ENCODE data around the gene GPATCH11. TPM values are rescaled to one million over a fixed set of nuclear protein-coding genes. Genes with fewer than 3 reads are reported as not detected.

Gene GPATCH11
- total RNA-seq, 2 donors from 2014 or later, result 12.4 to 17.9 TPM

GRCh38 chr2:37090019-37090477 lies 5.7 kb downstream of the GPATCH11 start:
- no peaks in the 10 kb centered on the region for H3K4me1 Mint-ChIP-seq
- no peaks in the 10 kb centered on the region for H3K27me3 Mint-ChIP-seq
- no peak for ATAC-seq (replicated peaks)
- H3K9me3 Mint-ChIP-seq, result no peaks in the 10 kb centered on the region
- H3K27ac Mint-ChIP-seq, result no peak overlapping the region
- H3K36me3 Mint-ChIP-seq (ENCODE audit: low read depth), result peaks cover 78% of the 10 kb centered on the region
- no peak overlapping the region for H3K4me3 Mint-ChIP-seq

GRCh38 chr2:37091873-37092272 lies 7.6 kb downstream of the GPATCH11 start:
- no peak overlapping the region for H3K27ac Mint-ChIP-seq
- no peaks in the 10 kb centered on the region for H3K9me3 Mint-ChIP-seq
- no peaks in the 10 kb centered on the region for H3K4me1 Mint-ChIP-seq
- ATAC-seq (replicated peaks), result no peak
- no peaks in the 10 kb centered on the region for H3K27me3 Mint-ChIP-seq
- H3K4me3 Mint-ChIP-seq, result no peak overlapping the region
- H3K36me3 Mint-ChIP-seq (ENCODE audit: low read depth), result peaks cover 96% of the 10 kb centered on the region

DNA sequence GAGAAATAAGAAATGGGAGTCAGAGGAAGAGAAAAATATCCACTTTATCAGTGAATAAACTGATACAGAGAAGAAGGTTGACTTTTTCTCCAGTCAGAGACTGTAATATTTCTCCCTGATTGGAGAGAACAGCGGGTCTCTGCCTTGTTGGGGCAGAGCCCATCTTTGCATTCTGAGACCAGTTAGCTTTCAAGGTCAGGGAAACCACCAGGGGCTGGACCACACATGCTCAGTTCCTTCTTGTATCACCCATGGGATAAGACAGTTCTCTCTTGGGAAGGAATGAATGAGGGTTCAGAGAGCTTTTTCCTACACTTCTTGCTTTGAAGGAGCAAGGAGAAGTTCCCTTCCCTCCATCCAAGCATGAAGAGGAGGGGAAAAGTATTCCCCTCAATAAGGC lies 12.2 kb downstream of the GPATCH11 start:
- no peaks in the 10 kb centered on the region for H3K4me1 Mint-ChIP-seq
- H3K4me3 Mint-ChIP-seq, result no peak overlapping the region
- H3K27me3 Mint-ChIP-seq, result no peaks in the 10 kb centered on the region
- ATAC-seq (replicated peaks), result no peak
- H3K9me3 Mint-ChIP-seq, result no peaks in the 10 kb centered on the region
- H3K36me3 Mint-ChIP-seq (ENCODE audit: low read depth), result peaks cover 86% of the 10 kb centered on the region
- peak overlapping the region; percentile 20 for H3K27ac Mint-ChIP-seq

DNA sequence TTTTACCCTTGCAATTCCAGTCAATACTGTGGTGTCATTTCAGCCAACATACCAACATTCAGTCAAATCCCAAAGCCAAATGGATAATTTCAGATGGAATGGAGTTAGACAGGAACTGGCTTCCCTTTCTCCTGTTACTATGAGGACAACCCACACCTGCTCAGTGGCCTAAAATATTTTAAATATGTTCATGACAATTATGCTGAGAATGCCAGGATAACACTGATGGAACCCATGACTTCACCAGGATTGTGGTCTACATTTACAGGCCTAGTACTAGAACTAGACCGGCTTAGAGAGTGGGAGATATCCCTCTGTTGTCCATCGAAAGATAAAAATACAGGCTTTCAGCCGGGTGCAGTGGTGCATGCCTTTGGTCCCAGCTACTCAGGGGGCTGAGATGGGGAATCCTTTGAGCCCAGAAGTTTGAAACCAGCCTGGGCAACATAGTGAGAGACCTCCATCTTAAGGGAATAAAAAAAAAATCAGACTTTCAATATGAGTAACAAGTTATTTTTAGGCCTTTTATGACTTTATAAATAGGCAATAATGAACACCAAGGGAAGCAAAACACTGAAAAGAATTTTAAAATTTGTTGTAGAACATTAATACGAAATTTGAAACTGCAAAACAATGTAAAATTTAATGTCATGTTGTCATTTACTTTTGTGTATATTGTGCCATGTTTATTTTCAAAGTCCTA lies 14.2 kb downstream of the GPATCH11 start:
- Mint-ChIP-seq H3K27ac (no peak overlapping the region), H3K4me1 (no peaks in the 10 kb centered on the region)

GRCh38 chr2:37100054-37100453 lies 15.7 kb downstream of the GPATCH11 start:
- Mint-ChIP-seq H3K4me3 (no peak overlapping the region), H3K27me3 (no peaks in the 10 kb centered on the region), H3K4me1 (no peaks in the 10 kb centered on the region), H3K9me3 (no peaks in the 10 kb centered on the region), H3K36me3 (ENCODE audit: low read depth) (peaks cover 75% of the 10 kb centered on the region), H3K27ac (no peak overlapping the region)
- no peak for ATAC-seq (replicated peaks)

More for the DNA sequence above, 14.2 kb downstream of the GPATCH11 start:
- Mint-ChIP-seq H3K36me3 (ENCODE audit: low read depth) (peaks cover 78% of the 10 kb centered on the region), H3K27me3 (no peaks in the 10 kb centered on the region), H3K4me3 (no peak overlapping the region), H3K9me3 (no peaks in the 10 kb centered on the region)
- ATAC-seq (replicated peaks), result no peak

DNA sequence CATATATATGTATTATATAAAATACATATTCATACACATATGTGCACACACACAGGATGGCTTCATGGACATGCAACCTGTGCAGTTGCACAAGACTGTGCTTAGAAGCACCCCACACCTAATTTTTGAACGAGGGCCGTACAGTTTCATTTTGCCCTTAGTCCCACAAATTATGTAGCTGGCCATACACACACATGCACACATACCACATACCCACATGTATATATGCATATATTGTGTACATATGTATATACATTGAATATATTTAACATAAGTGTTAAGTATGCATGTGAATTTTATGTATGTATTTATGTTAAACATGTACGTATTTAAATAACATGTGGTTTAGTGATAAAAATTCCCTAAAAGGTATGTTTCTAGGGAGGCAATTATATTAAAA lies 18.3 kb downstream of the GPATCH11 start:
- H3K27ac Mint-ChIP-seq, result no peak overlapping the region
- H3K36me3 Mint-ChIP-seq (ENCODE audit: low read depth), result peaks cover 75% of the 10 kb centered on the region
- H3K4me3 Mint-ChIP-seq, result no peak overlapping the region
- no peaks in the 10 kb centered on the region for H3K27me3 Mint-ChIP-seq
- no peaks in the 10 kb centered on the region for H3K9me3 Mint-ChIP-seq
- H3K4me1 Mint-ChIP-seq, result no peaks in the 10 kb centered on the region
- ATAC-seq (replicated peaks), result no peak

DNA sequence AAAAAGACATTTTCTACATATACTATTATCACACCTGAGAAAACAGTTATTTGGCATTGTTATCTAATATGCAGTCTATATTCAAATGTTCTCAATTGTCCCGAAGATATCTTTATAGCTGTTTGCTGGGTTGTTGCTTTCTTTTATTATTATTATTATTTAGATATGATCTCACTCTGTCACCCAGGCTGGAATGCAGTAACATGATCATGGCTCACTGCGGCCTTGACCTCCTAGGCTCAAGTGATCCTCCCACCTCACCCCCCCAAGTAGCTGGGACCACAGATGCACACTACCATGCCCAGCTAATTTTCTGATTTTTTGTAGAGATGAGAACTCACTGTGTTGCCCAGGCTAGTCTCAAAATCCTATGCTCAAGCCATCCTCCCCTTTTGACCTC lies 19.9 kb downstream of the GPATCH11 start:
- Mint-ChIP-seq H3K27me3 (no peaks in the 10 kb centered on the region), H3K27ac (no peak overlapping the region), H3K36me3 (ENCODE audit: low read depth) (peaks cover 87% of the 10 kb centered on the region), H3K4me1 (no peaks in the 10 kb centered on the region), H3K4me3 (no peak overlapping the region), H3K9me3 (no peaks in the 10 kb centered on the region)
- ATAC-seq (replicated peaks), result no peak

DNA sequence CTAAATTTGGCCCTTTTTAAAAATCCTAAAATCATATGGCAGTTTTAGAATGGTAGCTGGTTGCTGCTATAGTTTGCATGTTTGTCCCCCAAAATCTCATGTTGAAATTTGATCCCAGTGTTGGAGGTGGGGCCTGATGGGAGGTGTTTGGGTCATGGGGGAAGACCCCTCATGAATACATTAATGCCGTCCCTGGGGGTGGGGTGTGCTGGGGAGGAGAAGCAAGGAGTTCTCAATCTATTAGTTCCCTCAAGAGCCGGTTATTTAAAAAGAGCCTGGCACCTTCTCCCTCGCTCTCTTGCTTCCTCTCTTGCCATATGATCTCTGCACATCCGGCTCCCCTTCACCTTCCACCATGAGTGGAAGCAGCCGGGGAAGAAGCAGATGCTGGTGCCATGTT lies 20.8 kb downstream of the GPATCH11 start:
- Mint-ChIP-seq H3K4me1 (no peaks in the 10 kb centered on the region), H3K36me3 (ENCODE audit: low read depth) (peaks cover 87% of the 10 kb centered on the region), H3K27me3 (no peaks in the 10 kb centered on the region), H3K4me3 (no peak overlapping the region), H3K9me3 (no peaks in the 10 kb centered on the region), H3K27ac (no peak overlapping the region)
- no peak for ATAC-seq (replicated peaks)

GRCh38 chr2:37109523-37109922 lies 25.2 kb downstream of the GPATCH11 start:
- H3K9me3 Mint-ChIP-seq, result no peaks in the 10 kb centered on the region

DNA sequence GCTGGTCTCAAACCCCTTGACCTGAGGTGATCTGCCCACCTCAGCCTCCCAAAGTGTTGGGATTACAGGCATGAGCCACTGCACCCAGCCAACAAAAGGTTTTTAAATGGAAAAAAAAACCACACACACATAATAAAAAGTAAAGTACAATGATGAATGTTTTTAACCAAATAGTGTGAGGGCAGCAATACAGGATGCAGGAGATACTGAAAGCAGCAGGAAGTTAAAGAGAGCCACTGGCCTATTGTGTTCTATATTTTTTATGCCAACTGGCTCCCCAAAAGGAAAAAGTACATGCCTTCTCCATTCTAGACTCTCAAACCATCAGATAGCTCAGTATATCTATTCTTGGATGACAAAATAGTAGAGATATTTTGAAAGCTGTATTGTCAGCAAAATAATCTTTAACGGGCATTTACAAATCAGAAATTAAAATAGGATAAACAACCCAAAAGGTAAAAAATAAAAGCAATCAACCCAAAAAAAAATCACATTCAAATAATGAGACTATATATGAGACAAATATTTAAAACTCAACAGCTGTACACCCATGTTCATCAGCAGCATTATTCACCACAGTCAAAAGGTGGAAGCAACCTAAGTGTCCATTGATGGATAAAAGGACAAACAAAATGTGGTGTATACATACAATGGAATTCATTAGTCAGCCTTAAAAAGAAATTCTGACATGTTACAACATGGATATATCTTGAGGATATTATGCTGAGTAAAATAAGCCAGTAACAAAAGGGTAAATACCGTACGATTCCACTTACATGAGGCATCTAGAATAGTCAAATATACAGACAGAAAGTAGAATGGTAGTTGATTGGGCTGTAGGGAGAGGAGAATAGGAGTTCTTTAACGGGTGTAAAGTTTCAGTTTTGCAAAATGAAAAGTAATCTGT lies 26.2 kb downstream of the GPATCH11 start:
- no peaks in the 10 kb centered on the region for H3K9me3 Mint-ChIP-seq
- H3K27ac Mint-ChIP-seq, result no peak overlapping the region
- no peak for ATAC-seq (replicated peaks)
- H3K36me3 Mint-ChIP-seq (ENCODE audit: low read depth), result peaks cover 86% of the 10 kb centered on the region
- no peak overlapping the region for H3K4me3 Mint-ChIP-seq
- H3K27me3 Mint-ChIP-seq, result no peaks in the 10 kb centered on the region
- H3K4me1 Mint-ChIP-seq, result no peaks in the 10 kb centered on the region

More at GRCh38 chr2:37109523-37109922, 25.2 kb downstream of the GPATCH11 start:
- no peak overlapping the region for H3K4me3 Mint-ChIP-seq
- no peaks in the 10 kb centered on the region for H3K27me3 Mint-ChIP-seq
- no peak for ATAC-seq (replicated peaks)
- no peak overlapping the region for H3K27ac Mint-ChIP-seq
- H3K4me1 Mint-ChIP-seq, result no peaks in the 10 kb centered on the region
- H3K36me3 Mint-ChIP-seq (ENCODE audit: low read depth), result peaks cover 91% of the 10 kb centered on the region

- Mint-ChIP-seq H3K4me1 (no peaks in the 10 kb centered on the region), H3K27me3 (no peaks in the 10 kb centered on the region), H3K4me3 (no peak overlapping the region), H3K36me3 (ENCODE audit: low read depth) (peaks cover 86% of the 10 kb centered on the region), H3K9me3 (no peaks in the 10 kb centered on the region), H3K27ac (no peak overlapping the region)
- no peak for ATAC-seq (replicated peaks)
These were observed 27.6 kb downstream of the GPATCH11 start for GRCh38 chr2:37111958-37112357.

- Mint-ChIP-seq H3K9me3 (no peaks in the 10 kb centered on the region), H3K4me1 (no peaks in the 10 kb centered on the region), H3K36me3 (ENCODE audit: low read depth) (peaks cover 82% of the 10 kb centered on the region), H3K4me3 (no peak overlapping the region), H3K27ac (no peak overlapping the region), H3K27me3 (no peaks in the 10 kb centered on the region)
- no peak for ATAC-seq (replicated peaks)
These were observed 33.2 kb downstream of the GPATCH11 start for GRCh38 chr2:37117566-37117965.

- no peaks in the 10 kb centered on the region for H3K9me3 Mint-ChIP-seq
- H3K36me3 Mint-ChIP-seq (ENCODE audit: low read depth), result peaks cover 81% of the 10 kb centered on the region
- no peak overlapping the region for H3K27ac Mint-ChIP-seq
- no peaks in the 10 kb centered on the region for H3K4me1 Mint-ChIP-seq
- no peak overlapping the region for H3K4me3 Mint-ChIP-seq
- ATAC-seq (replicated peaks), result no peak
- no peaks in the 10 kb centered on the region for H3K27me3 Mint-ChIP-seq
These were observed 34.8 kb downstream of the GPATCH11 start for GRCh38 chr2:37119157-37119556.

- Mint-ChIP-seq H3K9me3 (peaks cover 3% of the 10 kb centered on the region), H3K36me3 (ENCODE audit: low read depth) (peaks cover 37% of the 10 kb centered on the region), H3K27ac (no peak overlapping the region), H3K4me3 (no peak overlapping the region), H3K27me3 (no peaks in the 10 kb centered on the region), H3K4me1 (peaks cover 10% of the 10 kb centered on the region)
- ATAC-seq (replicated peaks), result no peak
These were observed 41.1 kb downstream of the GPATCH11 start for GRCh38 chr2:37125416-37125815.

DNA sequence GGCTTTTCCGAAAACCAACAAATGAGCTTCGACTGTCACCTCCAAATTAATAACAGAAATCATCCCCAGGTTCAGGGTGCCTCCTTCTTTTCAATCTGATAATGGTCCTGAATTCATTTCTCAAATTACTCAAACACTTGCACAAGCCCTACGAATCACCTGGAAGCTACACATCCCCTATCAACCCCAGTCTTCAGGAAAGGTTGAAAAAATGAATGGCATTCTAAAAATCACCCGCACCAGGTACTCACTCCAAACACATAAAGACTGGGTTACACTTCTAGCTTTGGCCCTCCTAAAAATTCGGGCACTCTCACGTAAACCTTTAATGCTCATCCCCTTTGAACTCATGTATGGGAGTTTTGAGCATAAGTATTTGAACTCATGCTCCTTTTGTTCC lies 48.6 kb downstream of the GPATCH11 start:
- H3K36me3 Mint-ChIP-seq (ENCODE audit: low read depth), result no peaks in the 10 kb centered on the region
- no peak for ATAC-seq (replicated peaks)
- H3K27me3 Mint-ChIP-seq, result no peaks in the 10 kb centered on the region
- peaks cover 3% of the 10 kb centered on the region for H3K9me3 Mint-ChIP-seq
- peaks cover 5% of the 10 kb centered on the region for H3K4me1 Mint-ChIP-seq
- H3K4me3 Mint-ChIP-seq, result no peak overlapping the region
- no peak overlapping the region for H3K27ac Mint-ChIP-seq

All from activated T-helper 17 cell treated with anti-CD3 and anti-CD28 coated beads, Interleukin-2, amount 50 U/mL, for 72 hours (primary cell).